A549 (cell line): ENCODE measurements around the gene APMAP. TPM values are rescaled to one million over a fixed set of nuclear protein-coding genes. Genes with fewer than 3 reads are reported as not detected.
"Not testable (repeated sequence)": the region's sequence is repeated elsewhere in the genome, so short reads cannot be mapped to it uniquely, and the experiment has no call there.

ENCODE experiments used
- ATAC-seq, 2 experiments: fragments of 200-7000 bp in 1 of 2; fragments of >200 bp in 1 of 2; cut with Nextera tagmentation in 1 of 2; cut with Tn5 transposase in 1 of 2; 3 replicates each; pipeline versions ENCODE4 v1.8.0 to v1.9.1; 2018 to 2020; ENCODE audit warnings: mild to moderate bottlenecking in 1 of 2, moderate library complexity in 1 of 2
- CTCF ChIA-PET: fragments of 300-600 bp; sonication (Branson Sonifier 250); formaldehyde crosslinking; extraction: SDS; loops from one replicate; lab custom pipeline; 2021; ENCODE audit warnings: antibody characterized with exemption, inconsistent platforms; lab: Yijun Ruan, JAX
- POLR2A ChIA-PET: fragments of 350-600 bp; formaldehyde crosslinking; extraction: SDS; loops from one replicate; lab custom pipeline; 2021; ENCODE audit warnings: antibody characterized with exemption, inconsistent platforms; lab: Yijun Ruan, JAX
- DNase-seq, 2 experiments: peaks; one replicate each; pipeline versions ENCODE4 v3.0.0 to v3.0.0-alpha.2; 2011 to 2016; ENCODE audit warnings: low read depth in 1 of 2, low spot score in 1 of 2
- FAIRE-seq: peaks from 2 replicates; lab custom pipeline; 2011; peaks lifted over from hg19 to GRCh38; lab: Jason Lieb, UNC
- H3K27ac ChIP-seq, 2 experiments: fragments of >200 bp; sonication (Bioruptor Twin); formaldehyde crosslinking; 3 replicates each; pipeline ENCODE4 v1.5.1; 2016 to 2017
- H3K4me1 ChIP-seq: fragments of >200 bp; sonication (Bioruptor Twin); formaldehyde crosslinking; 3 replicates; pipeline ENCODE4 v1.6.1; 2016
- H3K4me2 ChIP-seq: fragments of >200 bp; sonication (Bioruptor Twin); formaldehyde crosslinking; 3 replicates; pipeline ENCODE4 v1.6.1; 2016
- H3K4me3 ChIP-seq: fragments of >200 bp; sonication (Bioruptor Twin); formaldehyde crosslinking; 3 replicates; pipeline ENCODE4 v1.5.1; 2016
- H3K9me3 ChIP-seq: fragments of >200 bp; sonication (Bioruptor Twin); formaldehyde crosslinking; 3 replicates; pipeline ENCODE4 v1.6.1; 2016
- CTCF ChIP-seq: fragments of >200 bp; sonication (Bioruptor Twin); formaldehyde crosslinking; IDR thresholded peaks from 3 replicates; pipeline ENCODE4 v1.5.1; 2016
- EP300 ChIP-seq, 2 experiments: fragments of >200 bp; sonication (Bioruptor Twin); formaldehyde crosslinking; IDR thresholded peaks; 2 replicates in 1 of 2; 3 replicates in 1 of 2; pipeline ENCODE4 v1.6.1; 2016 to 2017
- NPAS2 ChIP-seq: fragments of 250-450 bp; sonication (Bioruptor Pico); IDR thresholded peaks from 2 replicates; pipeline ENCODE4 v1.8.0; 2022; ENCODE audit warnings: mild to moderate bottlenecking, moderate library complexity, borderline replicate concordance
- RAD21 ChIP-seq, 2 experiments: fragments of >200 bp in 1 of 2; sonication (Bioruptor Twin) in 1 of 2; formaldehyde crosslinking in 1 of 2; IDR thresholded peaks in 1 of 2; conservative IDR thresholded peaks in 1 of 2; 2 replicates in 1 of 2; 3 replicates in 1 of 2; pipeline ENCODE4 v1.6.1; 2012 to 2018; ENCODE audit warnings: inconsistent platforms in 1 of 2
- SMC3 ChIP-seq: fragments of >200 bp; sonication (Bioruptor Twin); formaldehyde crosslinking; IDR thresholded peaks from 3 replicates; pipeline ENCODE4 v1.6.1; 2018; ENCODE audit warnings: inconsistent platforms
- WGBS: methylation state at CpG from one replicate; pipeline ENCODE4 v1.1.6; 2017; ENCODE audit errors: missing lambda C conversion rate; 5-methylcytosine and 5-hydroxymethylcytosine counted together
- polyA plus RNA-seq, 4 experiments: library from polyadenylated mRNA; depleted of rRNA in 3 of 4; stranded (reverse); fragments of >200 nt; fragmentation: RNase III in 1 of 4; extraction: RNeasy Plus Mini Kit Qiagen cat#74134 plus additional on column Dnase treatment in 1 of 4; gene quantifications; 2 replicates in 3 of 4; 3 replicates in 1 of 4; pipeline ENCODE4 v1.2.3, GENCODE V29; 2011 to 2017

The APMAP gene
- polyA plus RNA-seq, 2 of the 4 experiments (the other 2 are of a cell fraction) = 113 to 141 TPM

- no peak for DNase-seq
- POLR2A ChIA-PET = no interaction called here
- CTCF ChIA-PET = interaction anchor here (1.0 to 1.7 kb wide), 2 partner anchors 9 to 15 kb away, joined by 3 to 5 read pairs; no protein-coding TSS in a partner anchor
- no peak overlapping the region for H3K4me2 ChIP-seq
- 42% methylated on average over 7 of the region's 7 CpGs for WGBS
- no peak overlapping the region for H3K27ac ChIP-seq
- no peak for FAIRE-seq
- no peaks in the 10 kb centered on the region for H3K4me1 ChIP-seq
- TF ChIP-seq NPAS2 (CRISPR knock-in tag) = no peak
- no peak for TF ChIP-seq EP300 (IDR thresholded peaks at IDR 0.05)
- no peaks in the 10 kb centered on the region for H3K9me3 ChIP-seq
- H3K4me3 ChIP-seq = no peak overlapping the region
- no peak for ATAC-seq
Observed at GRCh38 chr20:24933266-24933908, 59.2 kb downstream of the APMAP start.

GRCh38 chr20:24931893-24932292 is 60.7 kb downstream of the APMAP start:
- H3K4me2 ChIP-seq, ATAC-seq, H3K9me3 ChIP-seq, FAIRE-seq, POLR2A ChIA-PET, DNase-seq, H3K27ac ChIP-seq, H3K4me1 ChIP-seq, H3K4me3 ChIP-seq: not testable (repeated sequence)
- CTCF ChIA-PET = interaction anchor here (0.7 to 5.5 kb wide), 5 partner anchors 13 to 1490 kb away, joined by 3 to 70 read pairs (median 3); no protein-coding TSS in a partner anchor
- WGBS = 56% methylated on average over 1 of the region's 1 CpG

- POLR2A ChIA-PET, DNase-seq, FAIRE-seq, H3K4me2 ChIP-seq, H3K9me3 ChIP-seq, H3K4me3 ChIP-seq, H3K4me1 ChIP-seq, ATAC-seq, H3K27ac ChIP-seq: not testable (repeated sequence)
- 44% methylated on average over 15 of the region's 15 CpGs for WGBS
- TF ChIP-seq CTCF (peak; percentile 51), SMC3 (0 out of 3 replicates have a peak, but pooled peaks have one; percentile 26), RAD21 (conservative IDR thresholded peaks at IDR 0.05 in 1 of 2, IDR thresholded peaks at IDR 0.05 in 1 of 2) (peak; percentile 36 to 43; a peak in 3 of 5 replicates)
- CTCF ChIA-PET = interaction anchor here (0.7 to 5.5 kb wide), 15 partner anchors 10 to 1263 kb away, joined by 3 to 70 read pairs (median 4); partner anchors contain the start of gene SYNDIG1
Observed at GRCh38 chr20:24930724-24931688, 61.5 kb downstream of the APMAP start.

- FAIRE-seq, DNase-seq, H3K9me3 ChIP-seq, H3K4me1 ChIP-seq, POLR2A ChIA-PET, H3K4me2 ChIP-seq, H3K4me3 ChIP-seq, ATAC-seq, H3K27ac ChIP-seq: not testable (repeated sequence)
- WGBS = 43% methylated on average over 13 of the region's 13 CpGs
- TF ChIP-seq CTCF = peak; percentile 19; the same call in 1 of the 3 replicates
- peak in 1 of 2 experiments; percentile 34; a peak in 2 of 5 replicates for TF ChIP-seq RAD21 (conservative IDR thresholded peaks at IDR 0.05 in 1 of 2, IDR thresholded peaks at IDR 0.05 in 1 of 2)
- CTCF ChIA-PET = interaction anchor here (0.8 to 5.5 kb wide), 12 partner anchors 12 to 1262 kb away, joined by 3 to 70 read pairs (median 4); no protein-coding TSS in a partner anchor
Observed at GRCh38 chr20:24929867-24930723, 62.5 kb downstream of the APMAP start.

- CTCF ChIA-PET = interaction anchor here (3.4 to 5.5 kb wide), 2 partner anchors 11 to 992 kb away, joined by 19 to 70 read pairs; no protein-coding TSS in a partner anchor
- POLR2A ChIA-PET, H3K27ac ChIP-seq, H3K4me3 ChIP-seq, DNase-seq, H3K4me2 ChIP-seq, FAIRE-seq, H3K9me3 ChIP-seq, ATAC-seq, H3K4me1 ChIP-seq: not testable (repeated sequence)
- WGBS = 46% methylated on average over 5 of the region's 5 CpGs
Observed at GRCh38 chr20:24929259-24929658, 63.3 kb downstream of the APMAP start.

- WGBS = 36% methylated on average over 3 of the region's 3 CpGs
- CTCF ChIA-PET = interaction anchor here (1.2 to 8.8 kb wide), 3 partner anchors 9 to 983 kb away, joined by 3 to 76 read pairs (median 70); no protein-coding TSS in a partner anchor
- H3K27ac ChIP-seq, POLR2A ChIA-PET, H3K4me3 ChIP-seq, H3K4me2 ChIP-seq, ATAC-seq, FAIRE-seq, DNase-seq, H3K9me3 ChIP-seq, H3K4me1 ChIP-seq: not testable (repeated sequence)
Observed at GRCh38 chr20:24920706-24921105, 71.8 kb downstream of the APMAP start.

GRCh38 chr20:24919665-24920064 is 72.9 kb downstream of the APMAP start:
- not testable (repeated sequence) for ATAC-seq

More at GRCh38 chr20:24919665-24920064, 72.9 kb downstream of the APMAP start:
- POLR2A ChIA-PET, DNase-seq, H3K4me3 ChIP-seq, H3K27ac ChIP-seq, FAIRE-seq, H3K9me3 ChIP-seq, H3K4me1 ChIP-seq, H3K4me2 ChIP-seq: not testable (repeated sequence)
- WGBS = 73% methylated on average over 15 of the region's 15 CpGs
- CTCF ChIA-PET = interaction anchor here (0.7 to 8.8 kb wide), 17 partner anchors 9 to 982 kb away, joined by 3 to 76 read pairs (median 4); no protein-coding TSS in a partner anchor
